ENCODE data around the gene FRMD1.

The FRMD1 gene

GRCh38 chr6:168122011-168122410, 43.0 kb upstream of the FRMD1 start:
- no peak for TF ChIP-seq EZH2phosphoT487 (IDR thresholded peaks at IDR 0.05; ENCODE audit: borderline replicate concordance, low read length)
- TF ChIP-seq, protein P1, sequence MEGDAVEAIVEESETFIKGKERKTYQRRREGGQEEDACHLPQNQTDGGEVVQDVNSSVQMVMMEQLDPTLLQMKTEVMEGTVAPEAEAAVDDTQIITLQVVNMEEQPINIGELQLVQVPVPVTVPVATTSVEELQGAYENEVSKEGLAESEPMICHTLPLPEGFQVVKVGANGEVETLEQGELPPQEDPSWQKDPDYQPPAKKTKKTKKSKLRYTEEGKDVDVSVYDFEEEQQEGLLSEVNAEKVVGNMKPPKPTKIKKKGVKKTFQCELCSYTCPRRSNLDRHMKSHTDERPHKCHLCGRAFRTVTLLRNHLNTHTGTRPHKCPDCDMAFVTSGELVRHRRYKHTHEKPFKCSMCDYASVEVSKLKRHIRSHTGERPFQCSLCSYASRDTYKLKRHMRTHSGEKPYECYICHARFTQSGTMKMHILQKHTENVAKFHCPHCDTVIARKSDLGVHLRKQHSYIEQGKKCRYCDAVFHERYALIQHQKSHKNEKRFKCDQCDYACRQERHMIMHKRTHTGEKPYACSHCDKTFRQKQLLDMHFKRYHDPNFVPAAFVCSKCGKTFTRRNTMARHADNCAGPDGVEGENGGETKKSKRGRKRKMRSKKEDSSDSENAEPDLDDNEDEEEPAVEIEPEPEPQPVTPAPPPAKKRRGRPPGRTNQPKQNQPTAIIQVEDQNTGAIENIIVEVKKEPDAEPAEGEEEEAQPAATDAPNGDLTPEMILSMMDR (IDR thresholded peaks at IDR 0.05; ENCODE audit: low read depth, low read length, poor library complexity, severe bottlenecking) = no peak
- H3K4me2 ChIP-seq (ENCODE audit: low read length) = no peak overlapping the region
- H4K20me1 ChIP-seq (ENCODE audit: control insufficient read depth, insufficient read depth, low read depth, low read length) = no peaks in the 10 kb centered on the region

GRCh38 chr6:168121303-168121665, 42.3 kb upstream of the FRMD1 start:
- Histone ChIP-seq H3K9me3 (ENCODE audit: control insufficient read depth, insufficient read depth, low read length) (no peaks in the 10 kb centered on the region), H3K9me2 (replicated peaks; ENCODE audit: control insufficient read depth, low read length) (no peaks in the 10 kb centered on the region), H3K36me3 (ENCODE audit: control insufficient read depth, low read length) (no peaks in the 10 kb centered on the region), H4K20me1 (ENCODE audit: control insufficient read depth, insufficient read depth, low read depth, low read length) (no peaks in the 10 kb centered on the region), H3K27ac (ENCODE audit: low read depth, low read length) (no peak overlapping the region), H3K4me3 (ENCODE audit: low read length) (no peak overlapping the region), H3F3A (ENCODE audit: control insufficient read depth, insufficient read depth) (no peaks in the 10 kb centered on the region), H3K4me1 (ENCODE audit: control insufficient read depth, low read length) (no peaks in the 10 kb centered on the region), H3K79me2 (ENCODE audit: control insufficient read depth, low read length) (no peaks in the 10 kb centered on the region), H3K27me3 (ENCODE audit: control insufficient read depth, low read length) (no peaks in the 10 kb centered on the region), H3K4me2 (ENCODE audit: low read length) (no peak overlapping the region)
- no peak for TF ChIP-seq EZH2phosphoT487 (IDR thresholded peaks at IDR 0.05; ENCODE audit: borderline replicate concordance, low read length)
- TF ChIP-seq, protein P1 (IDR thresholded peaks at IDR 0.05; ENCODE audit: low read depth, low read length, poor library complexity, severe bottlenecking) = no peak

More at GRCh38 chr6:168122011-168122410, 43.0 kb upstream of the FRMD1 start:
- Histone ChIP-seq H3K9me2 (replicated peaks; ENCODE audit: control insufficient read depth, low read length) (no peaks in the 10 kb centered on the region), H3K36me3 (ENCODE audit: control insufficient read depth, low read length) (no peaks in the 10 kb centered on the region), H3K4me3 (ENCODE audit: low read length) (no peak overlapping the region), H3K9me3 (ENCODE audit: control insufficient read depth, insufficient read depth, low read length) (no peaks in the 10 kb centered on the region), H3K27me3 (ENCODE audit: control insufficient read depth, low read length) (no peaks in the 10 kb centered on the region), H3K79me2 (ENCODE audit: control insufficient read depth, low read length) (no peaks in the 10 kb centered on the region), H3F3A (ENCODE audit: control insufficient read depth, insufficient read depth) (no peaks in the 10 kb centered on the region), H3K27ac (ENCODE audit: low read depth, low read length) (no peak overlapping the region), H3K4me1 (ENCODE audit: control insufficient read depth, low read length) (no peaks in the 10 kb centered on the region)

GRCh38 chr6:168120390-168121302, 41.6 kb upstream of the FRMD1 start:
- no peaks in the 10 kb centered on the region for H3K36me3 ChIP-seq (ENCODE audit: control insufficient read depth, low read length)
- H3K4me2 ChIP-seq (ENCODE audit: low read length) = no peak overlapping the region
- H3F3A ChIP-seq (ENCODE audit: control insufficient read depth, insufficient read depth) = no peaks in the 10 kb centered on the region
- no peaks in the 10 kb centered on the region for H3K4me1 ChIP-seq (ENCODE audit: control insufficient read depth, low read length)
- H3K4me3 ChIP-seq (ENCODE audit: low read length) = no peak overlapping the region
- no peaks in the 10 kb centered on the region for H4K20me1 ChIP-seq (ENCODE audit: control insufficient read depth, insufficient read depth, low read depth, low read length)
- no peaks in the 10 kb centered on the region for H3K79me2 ChIP-seq (ENCODE audit: control insufficient read depth, low read length)
- H3K9me2 ChIP-seq (replicated peaks; ENCODE audit: control insufficient read depth, low read length) = no peaks in the 10 kb centered on the region
- no peaks in the 10 kb centered on the region for H3K27me3 ChIP-seq (ENCODE audit: control insufficient read depth, low read length)
- no peak overlapping the region for H3K27ac ChIP-seq (ENCODE audit: low read depth, low read length)
- TF ChIP-seq EZH2phosphoT487 (IDR thresholded peaks at IDR 0.05; ENCODE audit: borderline replicate concordance, low read length) = no peak
- TF ChIP-seq, protein P1 (IDR thresholded peaks at IDR 0.05; ENCODE audit: low read depth, low read length, poor library complexity, severe bottlenecking) = no peak
- H3K9me3 ChIP-seq (ENCODE audit: control insufficient read depth, insufficient read depth, low read length) = no peaks in the 10 kb centered on the region

All from DOHH2 (cell line).